Upper lobe of left lung (tissue), 6 donors: ENCODE data around the gene RAB20. TPM values are rescaled to one million over a fixed set of nuclear protein-coding genes. Genes with fewer than 3 reads are reported as not detected.
A peak's percentile ranks its signal among the peaks of the same experiment; 100 is the strongest.

ENCODE experiments used
- ATAC-seq, 2 donors: fragments of 200-7000 bp; cut with Tn5 transposase; one replicate each; pipeline ENCODE4 v1.9.1; 2022; ENCODE audit warnings: mild to moderate bottlenecking in 2 of 2, moderate library complexity in 2 of 2; ENCODE audit not compliant: low FRiP score in 2 of 2
- DNase-seq, 2 donors: peaks; one replicate each; pipeline ENCODE4 v3.0.0-alpha.2; 2019 to 2020
- H3K27ac ChIP-seq, 4 donors: fragments of 200-600 bp; sonication (generic); one replicate each; pipeline ENCODE4 v1.5.1; 2016 to 2019
- H3K27me3 ChIP-seq, 4 donors: fragments of 200-600 bp; sonication (generic); one replicate each; pipeline ENCODE4 v1.5.1; 2017 to 2019
- H3K36me3 ChIP-seq, 4 donors: fragments of 200-600 bp; sonication (generic); one replicate each; pipeline ENCODE4 v1.5.1; 2016 to 2019
- H3K4me1 ChIP-seq, 4 donors: fragments of 200-600 bp; sonication (generic); one replicate each; pipeline ENCODE4 v1.5.1; 2018 to 2019
- H3K4me3 ChIP-seq, 4 donors: fragments of 200-600 bp; sonication (generic); one replicate each; pipeline ENCODE4 v1.5.1; 2017 to 2019; ENCODE audit warnings: mild to moderate bottlenecking in 2 of 4, moderate library complexity in 1 of 4
- H3K9me3 ChIP-seq, 4 donors: fragments of 200-600 bp; sonication (generic); one replicate each; pipeline ENCODE4 v1.5.1; 2018 to 2019
- CTCF ChIP-seq, 6 experiments: fragments of 450-650 bp in 4 of 6; fragments of 200-600 bp in 2 of 6; sonication (generic) in 2 of 6; IDR thresholded peaks; one replicate each; pipeline ENCODE4 v1.5.1; 2016 to 2019; ENCODE audit warnings: antibody characterized with exemption in 6 of 6
- EP300 ChIP-seq, 4 donors: sonication (generic); formaldehyde crosslinking; IDR thresholded peaks; one replicate each; pipeline ENCODE4 v1.5.1; 2017; ENCODE audit warnings: antibody characterized with exemption in 4 of 4, control low read depth in 2 of 4
- POLR2A ChIP-seq, 4 donors: fragments of 450-650 bp; IDR thresholded peaks; one replicate each; pipeline ENCODE4 v1.5.1; 2016 to 2017; ENCODE audit warnings: antibody characterized with exemption in 4 of 4, mild to moderate bottlenecking in 2 of 4
- POLR2AphosphoS5 ChIP-seq, 2 donors: sonication (generic); formaldehyde crosslinking; IDR thresholded peaks; one replicate each; pipeline ENCODE4 v1.5.1; 2017; ENCODE audit warnings: antibody characterized with exemption in 2 of 2
- WGBS, 2 donors: methylation state at CpG; one replicate each; pipeline ENCODE4 v1.1.5; 2017 to 2018; 5-methylcytosine and 5-hydroxymethylcytosine counted together
- total RNA-seq, 6 donors: library from RNA; depleted of rRNA in 4 of 6; stranded (reverse); fragments of >200 nt in 4 of 6; gene quantifications; one replicate each; pipeline versions ENCODE4 v1.1.0 to v1.2.1, GENCODE V29; 2016 to 2021
- donor health status: DM: no; HTN: no; CAD: no; lungs with moderate emphysema.
- donor health status: DM: no; HTN: yes; CAD: no; lungs with severe emphysema.

RAB20 gene
- total RNA-seq, 6 donors from 2014 or later, result 46.7 to 80.7 (median 57.8) TPM

GRCh38 chr13:110497003-110497402, 64.5 kb downstream of the RAB20 start:
- ATAC-seq, result no peak
- H3K4me1 ChIP-seq, result no peaks in the 10 kb centered on the region
- H3K27me3 ChIP-seq, result no peaks in the 10 kb centered on the region
- H3K9me3 ChIP-seq, result no peaks in the 10 kb centered on the region
- H3K4me3 ChIP-seq, result no peak overlapping the region
- WGBS, 2 donors, result 83 to 94% methylated on average over 1 to 2 of the region's 2 CpGs
- H3K36me3 ChIP-seq, result peaks cover 0 to 98% (median 63%) of the 10 kb centered on the region in 4 donors
- no peak for DNase-seq
- TF ChIP-seq CTCF (IDR thresholded peaks at IDR 0.05) (no peak), EP300 (IDR thresholded peaks at IDR 0.05) (no peak), POLR2A (IDR thresholded peaks at IDR 0.05) (no peak), POLR2AphosphoS5 (IDR thresholded peaks at IDR 0.05) (no peak)
- H3K27ac ChIP-seq, result no peak overlapping the region

GRCh38 chr13:110496281-110496680, 65.2 kb downstream of the RAB20 start:
- Histone ChIP-seq H3K9me3 (no peaks in the 10 kb centered on the region), H3K36me3 (peaks cover 0 to 98% (median 67%) of the 10 kb centered on the region in 4 donors), H3K27me3 (no peaks in the 10 kb centered on the region), H3K4me3 (no peak overlapping the region), H3K4me1 (no peaks in the 10 kb centered on the region), H3K27ac (no peak overlapping the region)
- DNase-seq (no peak), ATAC-seq (no peak)
- no peak for TF ChIP-seq POLR2AphosphoS5 (IDR thresholded peaks at IDR 0.05)
- TF ChIP-seq POLR2A (IDR thresholded peaks at IDR 0.05), result no peak
- TF ChIP-seq EP300 (IDR thresholded peaks at IDR 0.05), result no peak
- TF ChIP-seq CTCF (IDR thresholded peaks at IDR 0.05), result no peak
- 67 to 92% methylated on average over 3 of the region's 3 CpGs for WGBS, 2 donors

- no peak for DNase-seq
- no peak for ATAC-seq
- Histone ChIP-seq H3K4me1 (no peaks in the 10 kb centered on the region), H3K27ac (no peak overlapping the region), H3K9me3 (no peaks in the 10 kb centered on the region), H3K36me3 (peaks cover 0 to 98% (median 69%) of the 10 kb centered on the region in 4 donors), H3K4me3 (no peak overlapping the region), H3K27me3 (no peaks in the 10 kb centered on the region)
- TF ChIP-seq EP300 (IDR thresholded peaks at IDR 0.05) (no peak), POLR2A (IDR thresholded peaks at IDR 0.05) (no peak), POLR2AphosphoS5 (IDR thresholded peaks at IDR 0.05) (no peak), CTCF (IDR thresholded peaks at IDR 0.05) (no peak)
- WGBS, 2 donors, result 97% methylated on average over 3 of the region's 3 CpGs; no CpG with 5 or more reads in 1 of the 2 donors
Measured at GRCh38 chr13:110495881-110496280, 65.6 kb downstream of the RAB20 start.

GRCh38 chr13:110495376-110495775, 66.1 kb downstream of the RAB20 start:
- Histone ChIP-seq H3K27ac (no peak overlapping the region), H3K36me3 (peaks cover 0 to 98% (median 68%) of the 10 kb centered on the region in 4 donors), H3K9me3 (no peaks in the 10 kb centered on the region), H3K4me3 (no peak overlapping the region), H3K27me3 (no peaks in the 10 kb centered on the region), H3K4me1 (no peaks in the 10 kb centered on the region)
- no peak for ATAC-seq
- no peak for DNase-seq
- TF ChIP-seq POLR2A (IDR thresholded peaks at IDR 0.05) (no peak), EP300 (IDR thresholded peaks at IDR 0.05) (no peak), POLR2AphosphoS5 (IDR thresholded peaks at IDR 0.05) (no peak), CTCF (IDR thresholded peaks at IDR 0.05) (no peak)
- 79 to 92% methylated on average over 2 to 3 of the region's 3 CpGs for WGBS, 2 donors

- Histone ChIP-seq H3K4me3 (no peak overlapping the region), H3K27me3 (no peaks in the 10 kb centered on the region), H3K9me3 (no peaks in the 10 kb centered on the region), H3K36me3 (peaks cover 0 to 98% (median 70%) of the 10 kb centered on the region in 4 donors), H3K27ac (no peak overlapping the region), H3K4me1 (no peaks in the 10 kb centered on the region)
- ATAC-seq (no peak), DNase-seq (peak in 1 of 2 donors; percentile 69)
- TF ChIP-seq POLR2A (IDR thresholded peaks at IDR 0.05), result no peak
- no peak for TF ChIP-seq EP300 (IDR thresholded peaks at IDR 0.05)
- whole genome bisulfite sequencing, 2 donors, result 97% methylated on average over 9 of the region's 9 CpGs; no CpG with 5 or more reads in 1 of the 2 donors
Measured at GRCh38 chr13:110493613-110494012, 67.9 kb downstream of the RAB20 start.
